Loucy (cell line): ENCODE results near the gene PSMD13.

Experiments
- CTCF ChIP-seq: fragments of 200-600 bp; sonication (generic); conservative IDR thresholded peaks from 2 replicates; pipeline ENCODE4 v1.5.1; 2014; ENCODE audit warnings: mild to moderate bottlenecking, antibody characterized with exemption, low read length
- EZH2phosphoT487 ChIP-seq: fragments of 200-600 bp; IDR thresholded peaks from 2 replicates; pipeline ENCODE4 v1.6.1; 2018; ENCODE audit warnings: antibody characterized with exemption, mild to moderate bottlenecking, moderate library complexity, borderline replicate concordance

- TF ChIP-seq CTCF (no peak), EZH2phosphoT487 (no peak)
Observed at GRCh38 chr11:235609-235996, 1.2 kb upstream of the PSMD13 start.
